Measurements from ENCODE around the gene MIS12. TPM values are rescaled to one million over a fixed set of nuclear protein-coding genes. Genes with fewer than 3 reads are reported as not detected.

The MIS12 gene
- total RNA-seq, 1 experiment from 2014 or later = 22.5 TPM

- peaks cover 67% of the 10 kb centered on the region for H3K36me3 ChIP-seq (ENCODE audit: insufficient read depth, low read length)
- no peaks in the 10 kb centered on the region for H3K9me3 ChIP-seq (ENCODE audit: low read length)
- no peak overlapping the region for H3K27ac ChIP-seq (ENCODE audit: low read length)
- no peak overlapping the region for H2AFZ ChIP-seq (ENCODE audit: low read length)
- no peak for DNase-seq
- H3K79me2 ChIP-seq (ENCODE audit: low read length) = peaks cover 79% of the 10 kb centered on the region
- no peak overlapping the region for H3K9ac ChIP-seq (ENCODE audit: low read length)
- H4K20me1 ChIP-seq (ENCODE audit: insufficient read depth, low read depth, low read length) = no peaks in the 10 kb centered on the region
- H3K9me2 ChIP-seq (replicated peaks; ENCODE audit: insufficient read depth, low read length) = no peaks in the 10 kb centered on the region
- H3K27me3 ChIP-seq (ENCODE audit: low read length) = no peaks in the 10 kb centered on the region
- no peak overlapping the region for H3K4me2 ChIP-seq (ENCODE audit: low read depth, low read length, poor library complexity, severe bottlenecking)
- H3K4me1 ChIP-seq (ENCODE audit: low read length) = peaks cover 10% of the 10 kb centered on the region
- no peak overlapping the region for H3K4me3 ChIP-seq (ENCODE audit: low read length)
These were observed 4.9 kb upstream of the MIS12 start for GRCh38 chr17:5481451-5481850.

- Histone ChIP-seq H3K4me1 (ENCODE audit: low read length) (peaks cover 23% of the 10 kb centered on the region), H3K36me3 (ENCODE audit: insufficient read depth, low read length) (peaks cover 63% of the 10 kb centered on the region), H3K9me3 (ENCODE audit: low read length) (peaks cover 5% of the 10 kb centered on the region), H3K4me3 (ENCODE audit: low read length) (peak within 1 kb of the TSS; percentile 96), H3K9me2 (replicated peaks; ENCODE audit: insufficient read depth, low read length) (no peaks in the 10 kb centered on the region), H3K27ac (ENCODE audit: low read length) (peak within 1 kb of the TSS; percentile 88), H4K20me1 (ENCODE audit: insufficient read depth, low read depth, low read length) (no peaks in the 10 kb centered on the region), H3K9ac (ENCODE audit: low read length) (peak within 1 kb of the TSS; percentile 95), H3K79me2 (ENCODE audit: low read length) (peaks cover 73% of the 10 kb centered on the region), H3K4me2 (ENCODE audit: low read depth, low read length, poor library complexity, severe bottlenecking) (peak within 1 kb of the TSS; percentile 84), H2AFZ (ENCODE audit: low read length) (peak within 1 kb of the TSS; percentile 81), H3K27me3 (ENCODE audit: low read length) (no peaks in the 10 kb centered on the region)
- DNase-seq = no peak
These were observed 828 bp upstream of the MIS12 start, which contains the start of gene DERL2 for GRCh38 chr17:5485270-5486205. DERL2 (minus strand) TSS chr17:5486178; CDS start chr17:5486161, 17 bp downstream.

DNA sequence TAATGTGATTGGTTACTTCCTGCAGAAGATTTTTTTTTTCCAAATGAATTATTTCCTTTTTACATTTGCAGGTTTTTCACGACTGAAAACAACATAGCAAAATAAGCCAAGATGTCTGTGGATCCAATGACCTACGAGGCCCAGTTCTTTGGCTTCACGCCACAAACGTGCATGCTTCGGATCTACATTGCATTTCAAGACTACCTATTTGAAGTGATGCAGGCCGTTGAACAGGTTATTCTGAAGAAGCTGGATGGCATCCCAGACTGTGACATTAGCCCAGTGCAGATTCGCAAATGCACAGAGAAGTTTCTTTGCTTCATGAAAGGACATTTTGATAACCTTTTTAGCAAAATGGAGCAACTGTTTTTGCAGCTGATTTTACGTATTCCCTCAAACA lies 2.4 kb downstream of the MIS12 start:
- Histone ChIP-seq H3K9me2 (replicated peaks; ENCODE audit: insufficient read depth, low read length) (no peaks in the 10 kb centered on the region), H3K4me3 (ENCODE audit: low read length) (no peak overlapping the region), H3K9ac (ENCODE audit: low read length) (no peak overlapping the region), H3K27me3 (ENCODE audit: low read length) (no peaks in the 10 kb centered on the region), H3K79me2 (ENCODE audit: low read length) (peaks cover 44% of the 10 kb centered on the region), H3K4me1 (ENCODE audit: low read length) (peaks cover 23% of the 10 kb centered on the region), H3K9me3 (ENCODE audit: low read length) (peaks cover 5% of the 10 kb centered on the region), H2AFZ (ENCODE audit: low read length) (no peak overlapping the region), H3K4me2 (ENCODE audit: low read depth, low read length, poor library complexity, severe bottlenecking) (no peak overlapping the region), H3K36me3 (ENCODE audit: insufficient read depth, low read length) (peaks cover 40% of the 10 kb centered on the region), H3K27ac (ENCODE audit: low read length) (no peak overlapping the region), H4K20me1 (ENCODE audit: insufficient read depth, low read depth, low read length) (no peaks in the 10 kb centered on the region)
- no peak for DNase-seq

DNA sequence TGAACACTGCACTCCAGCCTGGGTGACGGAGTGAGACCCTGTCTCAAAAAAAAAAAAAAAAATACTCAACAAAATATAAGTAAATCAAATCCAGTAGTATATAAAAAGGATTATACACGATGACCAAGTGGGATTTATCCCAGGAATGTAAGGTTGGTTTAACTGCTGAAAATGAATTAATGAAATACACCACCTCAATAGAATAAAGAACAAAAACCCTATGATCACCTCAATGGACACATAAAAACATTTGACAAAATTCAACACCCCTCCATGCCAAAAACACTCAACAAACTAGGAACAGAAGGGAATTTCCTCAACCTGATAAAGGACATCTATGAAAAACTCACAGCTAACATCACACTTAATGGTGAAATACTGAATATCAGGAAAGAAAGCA lies 6.6 kb downstream of the MIS12 start:
- no peak overlapping the region for H2AFZ ChIP-seq (ENCODE audit: low read length)
- no peak overlapping the region for H3K27ac ChIP-seq (ENCODE audit: low read length)
- DNase-seq = no peak
- no peaks in the 10 kb centered on the region for H4K20me1 ChIP-seq (ENCODE audit: insufficient read depth, low read depth, low read length)
- peaks cover 2% of the 10 kb centered on the region for H3K9me3 ChIP-seq (ENCODE audit: low read length)
- no peaks in the 10 kb centered on the region for H3K4me1 ChIP-seq (ENCODE audit: low read length)
- no peak overlapping the region for H3K4me2 ChIP-seq (ENCODE audit: low read depth, low read length, poor library complexity, severe bottlenecking)
- H3K4me3 ChIP-seq (ENCODE audit: low read length) = no peak overlapping the region
- H3K79me2 ChIP-seq (ENCODE audit: low read length) = peaks cover 10% of the 10 kb centered on the region
- H3K9ac ChIP-seq (ENCODE audit: low read length) = no peak overlapping the region
- no peaks in the 10 kb centered on the region for H3K9me2 ChIP-seq (replicated peaks; ENCODE audit: insufficient read depth, low read length)
- H3K36me3 ChIP-seq (ENCODE audit: insufficient read depth, low read length) = peaks cover 29% of the 10 kb centered on the region
- peaks cover 3% of the 10 kb centered on the region; the same call in 1 of the 2 replicates for H3K27me3 ChIP-seq (ENCODE audit: low read length)

DNA sequence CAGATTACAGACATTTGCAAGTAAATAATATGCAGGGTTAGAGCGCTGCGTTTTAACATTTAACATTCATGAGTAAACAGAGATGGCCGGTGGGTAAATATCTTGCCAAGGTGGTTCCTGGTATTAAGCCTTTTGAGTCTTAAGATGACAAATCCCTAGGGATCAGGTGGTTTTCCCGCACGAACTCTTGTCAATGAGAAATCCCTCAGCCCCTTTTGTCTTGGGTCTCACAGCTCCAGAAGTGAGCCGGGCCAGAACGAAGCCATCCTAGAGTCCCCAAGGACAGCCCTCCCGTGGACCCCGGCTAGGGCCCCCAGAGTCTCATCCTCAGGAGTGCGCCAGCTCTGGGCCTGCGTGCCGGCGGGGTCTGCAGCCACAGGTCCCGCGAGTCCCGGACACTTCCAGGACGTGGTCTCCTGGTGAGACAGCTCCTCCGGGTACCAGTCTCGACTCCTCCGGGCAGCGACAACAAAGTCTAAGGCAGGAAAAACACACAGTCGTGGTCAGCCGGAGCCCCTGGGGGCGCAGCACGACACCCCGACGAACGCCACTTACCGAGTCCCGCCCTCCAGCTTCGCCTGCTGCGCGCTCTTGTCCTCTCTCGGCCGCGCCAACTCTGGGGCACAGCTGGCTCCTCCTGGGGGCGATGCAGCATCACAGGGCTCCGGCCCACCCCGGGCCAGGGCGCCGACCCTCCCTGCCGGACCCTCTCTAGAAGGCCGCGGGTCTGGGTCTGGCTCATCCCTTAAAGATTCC lies 13.3 kb downstream of the MIS12 start:
- H3K4me3 ChIP-seq (ENCODE audit: low read length) = no peak overlapping the region
- no peaks in the 10 kb centered on the region for H3K36me3 ChIP-seq (ENCODE audit: insufficient read depth, low read length)
- no peaks in the 10 kb centered on the region for H4K20me1 ChIP-seq (ENCODE audit: insufficient read depth, low read depth, low read length)
- no peaks in the 10 kb centered on the region for H3K9me3 ChIP-seq (ENCODE audit: low read length)
- H3K9me2 ChIP-seq (replicated peaks; ENCODE audit: insufficient read depth, low read length) = no peaks in the 10 kb centered on the region
- H3K27me3 ChIP-seq (ENCODE audit: low read length) = peaks cover 3% of the 10 kb centered on the region; the same call in 1 of the 2 replicates
- no peaks in the 10 kb centered on the region for H3K4me1 ChIP-seq (ENCODE audit: low read length)
- no peak overlapping the region for H3K4me2 ChIP-seq (ENCODE audit: low read depth, low read length, poor library complexity, severe bottlenecking)
- H3K79me2 ChIP-seq (ENCODE audit: low read length) = no peaks in the 10 kb centered on the region
- DNase-seq = no peak
- no peak overlapping the region for H3K9ac ChIP-seq (ENCODE audit: low read length)
- H2AFZ ChIP-seq (ENCODE audit: low read length) = no peak overlapping the region
- no peak overlapping the region for H3K27ac ChIP-seq (ENCODE audit: low read length)

GRCh38 chr17:5500247-5500588 lies 13.9 kb downstream of the MIS12 start:
- H3K9me3 ChIP-seq (ENCODE audit: low read length) = no peaks in the 10 kb centered on the region
- H3K9ac ChIP-seq (ENCODE audit: low read length) = no peak overlapping the region
- DNase-seq = no peak
- peaks cover 3% of the 10 kb centered on the region; the same call in 1 of the 2 replicates for H3K27me3 ChIP-seq (ENCODE audit: low read length)
- no peak overlapping the region for H3K4me3 ChIP-seq (ENCODE audit: low read length)
- no peak overlapping the region for H3K27ac ChIP-seq (ENCODE audit: low read length)
- H3K9me2 ChIP-seq (replicated peaks; ENCODE audit: insufficient read depth, low read length) = no peaks in the 10 kb centered on the region
- no peaks in the 10 kb centered on the region for H3K4me1 ChIP-seq (ENCODE audit: low read length)
- H2AFZ ChIP-seq (ENCODE audit: low read length) = no peak overlapping the region
- no peak overlapping the region for H3K4me2 ChIP-seq (ENCODE audit: low read depth, low read length, poor library complexity, severe bottlenecking)
- no peaks in the 10 kb centered on the region for H3K36me3 ChIP-seq (ENCODE audit: insufficient read depth, low read length)
- no peaks in the 10 kb centered on the region for H4K20me1 ChIP-seq (ENCODE audit: insufficient read depth, low read depth, low read length)
- H3K79me2 ChIP-seq (ENCODE audit: low read length) = no peaks in the 10 kb centered on the region

DNA sequence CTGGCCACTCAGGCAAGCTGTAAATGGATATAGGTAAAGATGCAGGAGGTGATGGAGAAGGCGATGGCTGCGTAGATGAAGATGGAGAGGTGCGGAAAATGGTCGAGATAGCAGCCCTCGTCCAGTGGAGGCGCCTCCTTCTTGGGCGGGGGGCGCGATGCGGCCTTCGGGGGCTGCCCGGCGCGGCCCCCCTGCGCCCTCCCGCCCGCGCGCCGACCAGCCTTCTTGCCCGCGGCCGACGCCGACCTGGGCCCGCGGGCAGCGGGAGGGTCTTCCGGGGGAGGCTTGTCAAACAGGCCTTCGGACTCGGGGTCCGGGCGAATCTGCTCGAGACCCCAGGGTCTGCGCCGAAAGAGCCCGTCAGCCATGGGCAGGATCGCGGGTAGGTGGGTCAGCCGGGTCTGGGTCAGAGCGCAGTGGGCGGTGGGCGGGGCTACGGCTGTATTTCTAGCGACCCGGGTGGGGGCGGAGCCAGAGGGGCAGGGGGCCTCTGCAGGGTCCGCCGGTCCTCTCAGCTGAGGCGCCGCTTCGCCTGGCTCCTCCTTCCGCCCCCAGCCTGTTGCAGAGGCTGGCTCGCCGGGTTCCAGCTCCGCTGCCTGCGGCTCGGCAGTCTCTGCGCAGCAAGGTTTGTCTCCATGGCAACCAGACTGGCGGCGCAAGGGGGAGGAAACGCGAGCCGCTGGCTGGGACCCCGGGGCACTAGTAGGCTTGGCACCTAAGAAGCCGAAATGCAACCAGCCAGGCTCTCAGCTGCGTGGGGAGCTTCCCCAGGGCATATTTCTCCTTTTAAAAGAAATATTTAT lies 14.4 kb downstream of the MIS12 start:
- Histone ChIP-seq H3K79me2 (ENCODE audit: low read length) (no peaks in the 10 kb centered on the region), H3K9me3 (ENCODE audit: low read length) (no peaks in the 10 kb centered on the region), H3K36me3 (ENCODE audit: insufficient read depth, low read length) (no peaks in the 10 kb centered on the region), H3K9me2 (replicated peaks; ENCODE audit: insufficient read depth, low read length) (no peaks in the 10 kb centered on the region), H4K20me1 (ENCODE audit: insufficient read depth, low read depth, low read length) (no peaks in the 10 kb centered on the region), H2AFZ (ENCODE audit: low read length) (no peak overlapping the region), H3K27me3 (ENCODE audit: low read length) (peaks cover 3% of the 10 kb centered on the region; the same call in 1 of the 2 replicates), H3K27ac (ENCODE audit: low read length) (no peak overlapping the region), H3K4me2 (ENCODE audit: low read depth, low read length, poor library complexity, severe bottlenecking) (no peak overlapping the region), H3K4me1 (ENCODE audit: low read length) (no peaks in the 10 kb centered on the region), H3K4me3 (ENCODE audit: low read length) (no peak overlapping the region), H3K9ac (ENCODE audit: low read length) (no peak overlapping the region)
- no peak for DNase-seq

All from Karpas-422 (cell line).